B cell (primary cell): ENCODE data around the gene ZNF143. TPM values are rescaled to one million over a fixed set of nuclear protein-coding genes. Genes with fewer than 3 reads are reported as not detected.

ENCODE experiments used
- ATAC-seq: fragments of 200-7000 bp; cut with Tn5 transposase; one replicate; pipeline ENCODE4 v1.10.0; 2021; ENCODE audit warnings: low read depth, mild to moderate bottlenecking, moderate number of reproducible peaks, moderate library complexity
- CTCF ChIA-PET: fragments of 350-600 bp; sonication (Branson Sonifier 250); formaldehyde crosslinking; loops from one replicate; lab custom pipeline; 2021; ENCODE audit warnings: antibody characterized with exemption, inconsistent platforms; lab: Charles Lee
- POLR2A ChIA-PET: fragments of 350-600 bp; sonication (Branson Sonifier 250); formaldehyde crosslinking; loops from one replicate; lab custom pipeline; 2021; ENCODE audit warnings: antibody characterized with exemption; lab: Charles Lee
- DNase-seq: peaks from one replicate; pipeline ENCODE4 v3.0.0; 2013
- H2AFZ ChIP-seq: 2 replicates; pipeline ENCODE4 v1.6.1; 2012; ENCODE audit warnings: mild to moderate bottlenecking, low read depth, low read length; ENCODE audit not compliant: insufficient read depth, poor library complexity, severe bottlenecking
- H3K27ac ChIP-seq, 2 donors: 1 replicate in 1 of 2; 2 replicates in 1 of 2; pipeline ENCODE4 v1.5.1; 2012 to 2013; ENCODE audit warnings: low read length in 2 of 2, mild to moderate bottlenecking in 2 of 2, moderate library complexity in 1 of 2
- H3K27me3 ChIP-seq, 4 experiments: fragments of 200-600 bp in 1 of 4; sonication (generic) in 1 of 4; replicated peaks in 1 of 4; 1 replicate in 2 of 4; 2 replicates in 2 of 4; pipeline versions ENCODE4 v1.6.1 to v1.7.0; 2013 to 2016; ENCODE audit warnings: low read length in 3 of 4, mild to moderate bottlenecking in 2 of 4, mixed read lengths in 1 of 4, moderate library complexity in 1 of 4; ENCODE audit not compliant: insufficient read depth in 4 of 4, control insufficient read depth in 3 of 4; ENCODE audit errors: control extremely low read depth in 1 of 4
- H3K36me3 ChIP-seq, 2 experiments: replicated peaks in 1 of 2; 1 replicate in 1 of 2; 2 replicates in 1 of 2; pipeline versions ENCODE4 v1.6.1 to v1.7.1; 2013; ENCODE audit warnings: low read length in 1 of 2; ENCODE audit not compliant: insufficient read depth in 2 of 2, control insufficient read depth in 1 of 2; ENCODE audit errors: control extremely low read depth in 1 of 2, extremely low read depth in 1 of 2
- H3K4me1 ChIP-seq, 2 donors: fragments of 200-600 bp in 1 of 2; sonication (generic) in 1 of 2; 1 replicate in 1 of 2; 2 replicates in 1 of 2; pipeline versions ENCODE4 v1.5.1 to v1.6.1; 2013 to 2017; ENCODE audit warnings: low read length in 2 of 2; ENCODE audit not compliant: control insufficient read depth in 2 of 2, insufficient read depth in 2 of 2
- H3K4me2 ChIP-seq: replicated peaks from 2 replicates; pipeline ENCODE3; 2012; ENCODE audit warnings: mild to moderate bottlenecking, low read depth, low read length; ENCODE audit not compliant: poor library complexity, severe bottlenecking
- H3K4me3 ChIP-seq, 5 experiments: fragments of 200-600 bp in 1 of 5; sonication (generic) in 1 of 5; 1 replicate in 3 of 5; 2 replicates in 2 of 5; pipeline versions ENCODE4 v1.5.1 to v1.7.0; 2011 to 2016; ENCODE audit warnings: low read length in 4 of 5, mild to moderate bottlenecking in 4 of 5, low read depth in 2 of 5, control low read depth in 1 of 5, moderate library complexity in 1 of 5; ENCODE audit not compliant: insufficient read depth in 1 of 5; ENCODE audit errors: control extremely low read depth in 1 of 5, extremely low read depth in 1 of 5
- H3K79me2 ChIP-seq: fragments of 200-600 bp; sonication (generic); one replicate; pipeline ENCODE4 v1.6.0; 2016; ENCODE audit warnings: low read length; ENCODE audit not compliant: control insufficient read depth, insufficient read depth
- H3K9ac ChIP-seq: fragments of 200-600 bp; sonication (generic); 2 replicates; pipeline ENCODE4 v1.6.1; 2017; ENCODE audit warnings: mild to moderate bottlenecking, low read length, moderate library complexity
- H3K9me3 ChIP-seq, 3 donors: one replicate each; pipeline versions ENCODE4 v1.6.1 to v1.7.1; 2013; ENCODE audit warnings: low read length in 2 of 3; ENCODE audit not compliant: control insufficient read depth in 2 of 3, insufficient read depth in 1 of 3; ENCODE audit errors: control extremely low read depth in 1 of 3
- H4K20me1 ChIP-seq: 2 replicates; pipeline ENCODE4 v1.6.0; 2012; ENCODE audit warnings: mild to moderate bottlenecking, low read length; ENCODE audit not compliant: insufficient read depth, control insufficient read depth, poor library complexity, severe bottlenecking
- H3K27ac Mint-ChIP-seq: one replicate; pipeline ENCODE4 v1.8.0; 2021; ENCODE audit warnings: mixed read lengths
- H3K27me3 Mint-ChIP-seq: one replicate; pipeline ENCODE4 v1.8.0; 2021; ENCODE audit warnings: mixed read lengths
- H3K4me1 Mint-ChIP-seq: one replicate; pipeline ENCODE4 v1.8.0; 2021; ENCODE audit warnings: mixed read lengths
- H3K4me3 Mint-ChIP-seq: one replicate; pipeline ENCODE4 v1.8.0; 2021; ENCODE audit warnings: mixed read lengths
- H3K9me3 Mint-ChIP-seq: one replicate; pipeline ENCODE4 v1.8.0; 2022; ENCODE audit warnings: mixed read lengths; ENCODE audit not compliant: insufficient read depth
- EZH2 ChIP-seq: IDR thresholded peaks from 2 replicates; pipeline ENCODE4 v1.6.1; 2012; ENCODE audit warnings: borderline replicate concordance, low read depth, mild to moderate bottlenecking, moderate library complexity, low read length; ENCODE audit not compliant: insufficient read depth, poor library complexity, severe bottlenecking
- WGBS: methylation state at CpG from one replicate; pipeline ENCODE4 v1.1.5; 2013; ENCODE audit warnings: missing lambda C conversion rate; ENCODE audit not compliant: insufficient coverage; 5-methylcytosine and 5-hydroxymethylcytosine counted together
- intact Hi-C: fragments of 100-400 bp; cut with micrococcal nuclease; formaldehyde crosslinking; loops from one replicate; pipeline ENCODE4 v1.10.0; 2022
- polyA plus RNA-seq: library from polyadenylated mRNA; depleted of rRNA; stranded (reverse); fragments of >200 nt; gene quantifications from 2 replicates; pipeline ENCODE4 v1.2.3, GENCODE V29; 2012
- small RNA-seq: library from RNA; depleted of rRNA; stranded (forward); fragments of <200 nt; gene quantifications from one replicate; pipeline ENCODE3, GENCODE V24; 2012; ENCODE audit warnings: low replicate concordance, low read depth; ENCODE audit not compliant: insufficient read length
- total RNA-seq, 2 donors: library from RNA; stranded (reverse); fragments of 120-200 nt in 1 of 2; gene quantifications; 1 replicate in 1 of 2; 2 replicates in 1 of 2; pipeline versions ENCODE4 v1.2.3 to v1.2.4, GENCODE V29; 2013 to 2022
- TF ChIP-seq, protein P1 (sequence below): fragments of 200-600 bp; IDR thresholded peaks from one replicate; pipeline ENCODE4 v1.8.0; 2022; ENCODE audit warnings: antibody characterized with exemption, mild to moderate bottlenecking

Gene ZNF143
- total and polyA plus RNA-seq, 2 donors (not counting 1 experiment from before 2014, with no cell fraction given): 35.7 to 54.9 TPM

DNA sequence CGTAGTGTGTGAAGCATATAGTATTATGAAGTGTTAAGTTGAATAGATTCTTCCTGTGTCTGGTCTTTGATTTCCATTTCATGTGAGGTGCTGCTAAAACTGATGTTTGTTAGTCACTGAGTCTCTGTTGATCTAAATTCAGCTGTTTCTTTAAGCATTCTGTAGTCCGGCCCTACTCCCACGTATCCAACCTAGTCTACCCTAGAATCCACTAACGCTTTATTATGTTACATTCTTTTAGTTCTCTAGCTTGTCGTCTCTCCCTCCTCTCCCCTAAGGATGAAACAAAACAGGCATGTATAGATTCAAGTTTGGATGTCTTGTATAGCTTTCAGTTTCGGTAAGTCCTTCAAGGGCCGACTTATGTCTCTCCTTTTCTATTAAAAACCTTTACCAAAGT, 116.7 kb downstream of the ZNF143 start:
- H3K36me3 ChIP-seq: peaks cover 8 to 26% of the 10 kb centered on the region in 2 experiments
- Mint-ChIP-seq H3K4me3 (peak overlapping the region; percentile 77), H3K4me1 (peaks cover 37% of the 10 kb centered on the region), H3K9me3 (no peaks in the 10 kb centered on the region), H3K27ac (peak overlapping the region; percentile 80), H3K27me3 (no peaks in the 10 kb centered on the region)
- peaks cover 14 to 16% of the 10 kb centered on the region in 2 donors for H3K4me1 ChIP-seq
- H3K9me3 ChIP-seq: no peaks in the 10 kb centered on the region
- peaks cover 44% of the 10 kb centered on the region for H3K79me2 ChIP-seq
- peak overlapping the region; percentile 93 for H3K4me2 ChIP-seq
- ChIA-PET POLR2A (interaction anchor here (0.8 to 1.2 kb wide), 2 partner anchors 36 to 149 kb away, joined by 4 to 5 read pairs; no protein-coding TSS in a partner anchor), CTCF (interaction anchor here (0.8 to 5.7 kb wide), 11 partner anchors 10 to 499 kb away, joined by 3 to 55 read pairs (median 7); no protein-coding TSS in a partner anchor)
- H3K9ac ChIP-seq: peak overlapping the region; percentile 86
- no peaks in the 10 kb centered on the region for H3K27me3 ChIP-seq
- DNase-seq (peak; percentile 30), ATAC-seq (no peak)
- no CpG with 5 or more reads among the region's 7 CpGs for whole genome bisulfite sequencing
- intact Hi-C loops: loop anchor here (5.0 to 10.0 kb wide), 2 partner anchors 160 to 727 kb away; partner anchors contain the start of gene ADM
- peak overlapping the region; percentile 11 for H2AFZ ChIP-seq
- H3K4me3 ChIP-seq: peak overlapping the region in 3 of 5 experiments; percentile 0 to 27 (median 10)
- peak overlapping the region; percentile 34 to 67 for H3K27ac ChIP-seq
- TF ChIP-seq EZH2: no peak
- TF ChIP-seq, protein P1, sequence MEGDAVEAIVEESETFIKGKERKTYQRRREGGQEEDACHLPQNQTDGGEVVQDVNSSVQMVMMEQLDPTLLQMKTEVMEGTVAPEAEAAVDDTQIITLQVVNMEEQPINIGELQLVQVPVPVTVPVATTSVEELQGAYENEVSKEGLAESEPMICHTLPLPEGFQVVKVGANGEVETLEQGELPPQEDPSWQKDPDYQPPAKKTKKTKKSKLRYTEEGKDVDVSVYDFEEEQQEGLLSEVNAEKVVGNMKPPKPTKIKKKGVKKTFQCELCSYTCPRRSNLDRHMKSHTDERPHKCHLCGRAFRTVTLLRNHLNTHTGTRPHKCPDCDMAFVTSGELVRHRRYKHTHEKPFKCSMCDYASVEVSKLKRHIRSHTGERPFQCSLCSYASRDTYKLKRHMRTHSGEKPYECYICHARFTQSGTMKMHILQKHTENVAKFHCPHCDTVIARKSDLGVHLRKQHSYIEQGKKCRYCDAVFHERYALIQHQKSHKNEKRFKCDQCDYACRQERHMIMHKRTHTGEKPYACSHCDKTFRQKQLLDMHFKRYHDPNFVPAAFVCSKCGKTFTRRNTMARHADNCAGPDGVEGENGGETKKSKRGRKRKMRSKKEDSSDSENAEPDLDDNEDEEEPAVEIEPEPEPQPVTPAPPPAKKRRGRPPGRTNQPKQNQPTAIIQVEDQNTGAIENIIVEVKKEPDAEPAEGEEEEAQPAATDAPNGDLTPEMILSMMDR: no peak
- H4K20me1 ChIP-seq: no peaks in the 10 kb centered on the region

Small RNA genes lying within 50 kb of the gene (small RNA-seq; reads per million reads assigned to genes)
- not detected for gene RF01210
- gene SNORA23: 55.8 reads per million, percentile 93 among the genes with 10 or more reads in this experiment

Other genes with a start within 250 kb of the ZNF143 start
- gene DENND5A, start 195.7 kb upstream of the ZNF143 start, total RNA-seq: 41.3 and 41.6 TPM in 2 replicates
- 66.5 and 75.2 TPM in 2 replicates for gene DENND5A, start 195.7 kb upstream of the ZNF143 start, polyA plus RNA-seq
- 38.5 and 43.9 TPM in 2 replicates for gene TMEM41B, start 146.4 kb upstream of the ZNF143 start, total RNA-seq
- 16.1 and 21.1 TPM in 2 replicates for gene TMEM41B, start 146.4 kb upstream of the ZNF143 start, polyA plus RNA-seq
- gene IPO7, start 76.4 kb upstream of the ZNF143 start, total RNA-seq: 53.2 and 77.9 TPM in 2 replicates
- gene IPO7, start 76.4 kb upstream of the ZNF143 start, polyA plus RNA-seq: 9.8 and 16.5 TPM in 2 replicates
- gene WEE1, start 112.7 kb downstream of the ZNF143 start, total RNA-seq: 31.2 and 31.3 TPM in 2 replicates
- 11.7 and 14.7 TPM in 2 replicates for gene WEE1, start 112.7 kb downstream of the ZNF143 start, polyA plus RNA-seq
- gene SWAP70, start 203.1 kb downstream of the ZNF143 start, total RNA-seq: 200 and 203 TPM in 2 replicates
- 69.8 and 120 TPM in 2 replicates for gene SWAP70, start 203.1 kb downstream of the ZNF143 start, polyA plus RNA-seq